ENCODE data around the gene EXO5. TPM values are rescaled to one million over a fixed set of nuclear protein-coding genes. Genes with fewer than 3 reads are reported as not detected.

EXO5 gene
- total and polyA plus RNA-seq, 2 of the 4 experiments (the other 2 are of a cell fraction): 7.8 to 11.1 TPM

GRCh38 chr1:40479156-40479555 is 29.4 kb upstream of the EXO5 start:
- no peak overlapping the region for H3K23ac ChIP-seq (ENCODE audit: low read depth, low read length)
- H4K5ac ChIP-seq (ENCODE audit: low read depth, low read length): no peak overlapping the region
- H3K79me1 ChIP-seq (ENCODE audit: low read depth in 1 of 2, low read length in 2 of 2): peaks cover 0 to 11% of the 10 kb centered on the region in 2 experiments; a peak in 2 of 4 replicates
- POLR2A ChIA-PET (ENCODE audit: unreplicated experiment): no interaction called here
- no TSS peak for BruUV-seq (replicated peaks)
- in situ Hi-C loops (cut with MboI; ENCODE audit: low sequenced_read_pairs): no loop called here
- no peak overlapping the region for H3K4me2 ChIP-seq (ENCODE audit: low read depth, low read length)
- H3K27me3 ChIP-seq (ENCODE audit: control insufficient read depth, insufficient read depth, low read length): no peaks in the 10 kb centered on the region
- no peak overlapping the region for H2AK5ac ChIP-seq (ENCODE audit: low read depth, low read length)
- H2BK5ac ChIP-seq (ENCODE audit: low read depth, low read length, poor library complexity, severe bottlenecking): no peak overlapping the region
- no peak overlapping the region for H3K56ac ChIP-seq (ENCODE audit: extremely low read depth, insufficient read depth, low read length)
- H3K4ac ChIP-seq (ENCODE audit: low read depth, low read length): no peak overlapping the region
- no peak for ATAC-seq (ENCODE audit: low read depth)
- H3K36me3 ChIP-seq (ENCODE audit: control insufficient read depth, insufficient read depth, low read length): peaks cover 8% of the 10 kb centered on the region
- H3K14ac ChIP-seq (replicated peaks; ENCODE audit: low read depth, low read length): no peak overlapping the region
- no peak overlapping the region for H3K4me3 ChIP-seq (ENCODE audit: insufficient read depth, low read depth, low read length)
- H4K8ac ChIP-seq (ENCODE audit: low read depth in 2 of 2, low read length in 2 of 2): no peak overlapping the region
- no peak overlapping the region for H2AK9ac ChIP-seq (replicated peaks; ENCODE audit: low read depth, low read length, poor library complexity)
- no peak overlapping the region for H3K18ac ChIP-seq (ENCODE audit: low read depth, low read length)
- H3K4me1 ChIP-seq (ENCODE audit: control insufficient read depth, insufficient read depth, low read length): 0 out of 2 replicates have a peak, but pooled peaks cover 2% of the 10 kb centered on the region
- no peak overlapping the region for H2BK15ac ChIP-seq (ENCODE audit: low read depth, low read length)
- no peak overlapping the region for H2BK20ac ChIP-seq (ENCODE audit: low read depth, low read length)
- H3K27ac ChIP-seq (ENCODE audit: insufficient read depth, low read length): no peak overlapping the region
- no peak overlapping the region for H3K9ac ChIP-seq (ENCODE audit: low read depth, low read length)
- DNase-seq: no peak
- no peak overlapping the region for H2AFZ ChIP-seq (replicated peaks; ENCODE audit: low read length, poor library complexity)
- H3K9me1 ChIP-seq (ENCODE audit: insufficient read depth, low read length): no peaks in the 10 kb centered on the region; the same call in 1 of the 2 replicates
- intact Hi-C loops (cut with micrococcal nuclease): no loop called here
- H3K9me3 ChIP-seq (ENCODE audit: control insufficient read depth, insufficient read depth, low read length): peaks cover 15% of the 10 kb centered on the region
- H4K20me1 ChIP-seq (ENCODE audit: insufficient read depth, low read length): no peaks in the 10 kb centered on the region
- dilution Hi-C loops (cut with HindIII; ENCODE audit: low sequenced_read_pairs, unreplicated experiment): no loop called here
- WGBS, 2 experiments (ENCODE audit: extremely low coverage in 2 of 2, insufficient read length in 1 of 2): 76% methylated on average over 2 of the region's 4 CpGs; no CpG with 5 or more reads in 1 of the 2 experiments
- no peak overlapping the region for H2BK120ac ChIP-seq (ENCODE audit: low read depth, low read length)
- H4K91ac ChIP-seq (ENCODE audit: insufficient read depth, low read depth, low read length): no peak overlapping the region
- TF ChIP-seq USF2 (IDR thresholded peaks at IDR 0.05; ENCODE audit: low read depth, low read length) (no peak), RCOR1 (IDR thresholded peaks at IDR 0.05; ENCODE audit: insufficient replicate concordance, low read length) (no peak), POLR2A (IDR thresholded peaks at IDR 0.05; ENCODE audit: low read depth, low read length) (no peak), MAZ (IDR thresholded peaks at IDR 0.05; ENCODE audit: borderline replicate concordance, low read depth, low read length) (no peak), FOS (IDR thresholded peaks at IDR 0.05; ENCODE audit: low read depth, low read length) (no peak), MXI1 (IDR thresholded peaks at IDR 0.05; ENCODE audit: borderline replicate concordance, low read depth, low read length) (no peak), SMC3 (IDR thresholded peaks at IDR 0.05; ENCODE audit: low read depth, low read length) (no peak), CTCF (conservative IDR thresholded peaks at IDR 0.05; ENCODE audit: low read depth, low read length) (no peak)
- CTCF ChIA-PET: no interaction called here

Data from IMR-90 (cell line).